Activated CD4-positive, alpha-beta T cell treated with anti-CD3 and anti-CD28 coated beads, Interleukin-2, amount 10 ng/mL, durations not matched to agents 7 days and 5 days (primary cell): ENCODE measurements around the gene PMVK. TPM values are rescaled to one million over a fixed set of nuclear protein-coding genes. Genes with fewer than 3 reads are reported as not detected.

Experiments used
- CTCF ChIA-PET: fragments of 350-600 bp; sonication (Branson Sonifier 250); formaldehyde crosslinking; loops from one replicate; lab custom pipeline; 2021; ENCODE audit warnings: antibody characterized with exemption; lab: Charles Lee
- POLR2A ChIA-PET: fragments of 350-600 bp; sonication (Branson Sonifier 250); formaldehyde crosslinking; loops from one replicate; lab custom pipeline; 2021; ENCODE audit warnings: antibody characterized with exemption; lab: Charles Lee
- DNase-seq: peaks from one replicate; pipeline ENCODE4 v3.0.0-alpha.2; 2020
- H3K27ac Mint-ChIP-seq: one replicate; pipeline ENCODE4 v1.8.0; 2021; ENCODE audit warnings: mild to moderate bottlenecking, moderate library complexity, mixed read lengths
- H3K27me3 Mint-ChIP-seq: one replicate; pipeline ENCODE4 v1.8.0; 2021; ENCODE audit warnings: mixed read lengths
- H3K36me3 Mint-ChIP-seq: one replicate; pipeline ENCODE4 v1.8.0; 2021; ENCODE audit warnings: low read depth, mixed read lengths
- H3K4me1 Mint-ChIP-seq: one replicate; pipeline ENCODE4 v1.8.0; 2021; ENCODE audit warnings: mixed read lengths
- H3K4me3 Mint-ChIP-seq: one replicate; pipeline ENCODE4 v1.8.0; 2021; ENCODE audit warnings: mild to moderate bottlenecking, moderate library complexity, mixed read lengths
- H3K9me3 Mint-ChIP-seq: one replicate; pipeline ENCODE4 v1.8.0; 2021; ENCODE audit warnings: mixed read lengths
- total RNA-seq, 2 experiments: library from RNA; stranded (reverse); gene quantifications; one replicate each; pipeline ENCODE4 v1.2.3, GENCODE V29; 2021

PMVK gene
- total RNA-seq, 2 experiments from 2014 or later: 25.7 to 40.2 TPM

GRCh38 chr1:154972517-154973343 lies 36.2 kb upstream of the PMVK start:
- POLR2A ChIA-PET: interaction anchor here (1.6 kb wide), 1 partner anchor 22 kb away, joined by 6 read pairs; no protein-coding TSS in a partner anchor
- Mint-ChIP-seq H3K4me3 (no peak overlapping the region), H3K27me3 (no peaks in the 10 kb centered on the region), H3K9me3 (no peaks in the 10 kb centered on the region), H3K27ac (no peak overlapping the region), H3K4me1 (peaks cover 43% of the 10 kb centered on the region), H3K36me3 (peaks cover 32% of the 10 kb centered on the region)
- no peak for DNase-seq
- CTCF ChIA-PET: interaction anchor here (0.6 to 6.4 kb wide), 11 partner anchors 11 to 89 kb away, joined by 3 to 26 read pairs (median 5); partner anchors contain the start of genes FLAD1, PBXIP1, PMVK and PYGO2

- Mint-ChIP-seq H3K4me3 (no peak overlapping the region), H3K27ac (no peak overlapping the region), H3K9me3 (no peaks in the 10 kb centered on the region), H3K27me3 (no peaks in the 10 kb centered on the region), H3K4me1 (peaks cover 48% of the 10 kb centered on the region), H3K36me3 (peaks cover 33% of the 10 kb centered on the region)
- CTCF ChIA-PET: interaction anchor here (0.6 to 6.4 kb wide), 7 partner anchors 11 to 38 kb away, joined by 3 to 26 read pairs (median 7); partner anchors contain the start of genes FLAD1, LENEP, PMVK and PYGO2
- DNase-seq: no peak
- POLR2A ChIA-PET: no interaction called here
Observed at GRCh38 chr1:154972213-154972516, 35.6 kb upstream of the PMVK start.

- peaks cover 51% of the 10 kb centered on the region for H3K4me1 Mint-ChIP-seq
- no peaks in the 10 kb centered on the region for H3K27me3 Mint-ChIP-seq
- CTCF ChIA-PET: interaction anchor here (0.6 to 6.4 kb wide), 11 partner anchors 10 to 201 kb away, joined by 3 to 26 read pairs (median 7); partner anchors contain the start of genes FLAD1, KRTCAP2, LENEP and PMVK
- DNase-seq: no peak
- peak overlapping the region; percentile 25 for H3K4me3 Mint-ChIP-seq
- H3K9me3 Mint-ChIP-seq: no peaks in the 10 kb centered on the region
- peaks cover 32% of the 10 kb centered on the region for H3K36me3 Mint-ChIP-seq
- peak overlapping the region; percentile 63 for H3K27ac Mint-ChIP-seq
- POLR2A ChIA-PET: no interaction called here
Observed at GRCh38 chr1:154971341-154971998, 35.0 kb upstream of the PMVK start.

GRCh38 chr1:154970631-154971340 lies 34.3 kb upstream of the PMVK start, which contains the start of gene SHC1:
Gene SHC1 (minus strand): TSS chr1:154970747. CDS start chr1:154970526, 221 bp downstream.
- H3K4me3 Mint-ChIP-seq: peak within 1 kb of the TSS; percentile 25
- H3K27ac Mint-ChIP-seq: peak within 1 kb of the TSS; percentile 72
- DNase-seq: peak; percentile 39
- peaks cover 34% of the 10 kb centered on the region for H3K36me3 Mint-ChIP-seq
- POLR2A ChIA-PET: interaction anchor here (0.6 kb wide), 1 partner anchor 82 kb away, joined by 3 read pairs; no protein-coding TSS in a partner anchor
- peaks cover 51% of the 10 kb centered on the region for H3K4me1 Mint-ChIP-seq
- no peaks in the 10 kb centered on the region for H3K9me3 Mint-ChIP-seq
- CTCF ChIA-PET: interaction anchor here (0.9 to 6.4 kb wide), 11 partner anchors 10 to 202 kb away, joined by 3 to 26 read pairs (median 7); partner anchors contain the start of genes FLAD1, KRTCAP2, LENEP and PMVK
- H3K27me3 Mint-ChIP-seq: no peaks in the 10 kb centered on the region

- Mint-ChIP-seq H3K27me3 (no peaks in the 10 kb centered on the region), H3K36me3 (peaks cover 34% of the 10 kb centered on the region), H3K4me3 (no peak overlapping the region), H3K4me1 (peaks cover 51% of the 10 kb centered on the region), H3K9me3 (no peaks in the 10 kb centered on the region), H3K27ac (no peak overlapping the region)
- ChIA-PET CTCF (interaction anchor here (1.0 to 6.4 kb wide), 6 partner anchors 9 to 202 kb away, joined by 3 to 26 read pairs (median 8); partner anchors contain the start of genes FLAD1, KRTCAP2, PBXIP1 and PYGO2), POLR2A (interaction anchor here (1.0 kb wide), 1 partner anchor 13 kb away, joined by 3 read pairs; the partner anchor contains the start of gene FLAD1)
- no peak for DNase-seq
Observed at GRCh38 chr1:154969860-154970452, 33.4 kb upstream of the PMVK start.

- no peak for DNase-seq
- no peaks in the 10 kb centered on the region for H3K9me3 Mint-ChIP-seq
- H3K27ac Mint-ChIP-seq: peak overlapping the region; percentile 72
Observed at GRCh38 chr1:154969246-154969645, 32.7 kb upstream of the PMVK start.

GRCh38 chr1:154968731-154969130 lies 32.2 kb upstream of the PMVK start:
- H3K9me3 Mint-ChIP-seq: no peaks in the 10 kb centered on the region
- H3K4me1 Mint-ChIP-seq: peaks cover 56% of the 10 kb centered on the region
- peak overlapping the region; percentile 72 for H3K27ac Mint-ChIP-seq
- H3K27me3 Mint-ChIP-seq: no peaks in the 10 kb centered on the region
- no peak overlapping the region for H3K4me3 Mint-ChIP-seq
- DNase-seq: no peak
- ChIA-PET CTCF (interaction anchor here (0.8 to 2.7 kb wide), 3 partner anchors 31 to 49 kb away, joined by 3 to 10 read pairs (median 4); partner anchors contain the start of gene PMVK), POLR2A (interaction anchor here (1.0 kb wide), 1 partner anchor 14 kb away, joined by 3 read pairs; the partner anchor contains the start of gene FLAD1)
- H3K36me3 Mint-ChIP-seq: peaks cover 41% of the 10 kb centered on the region

More at GRCh38 chr1:154969246-154969645, 32.7 kb upstream of the PMVK start:
- CTCF ChIA-PET: interaction anchor here (0.8 to 6.4 kb wide), 5 partner anchors 8 to 33 kb away, joined by 3 to 26 read pairs (median 10); partner anchors contain the start of genes FLAD1, PBXIP1, PMVK and PYGO2
- Mint-ChIP-seq H3K4me1 (peaks cover 53% of the 10 kb centered on the region), H3K4me3 (no peak overlapping the region), H3K36me3 (peaks cover 38% of the 10 kb centered on the region), H3K27me3 (no peaks in the 10 kb centered on the region)
- POLR2A ChIA-PET: interaction anchor here (1.0 kb wide), 1 partner anchor 14 kb away, joined by 3 read pairs; the partner anchor contains the start of gene FLAD1

- no peak for DNase-seq
- H3K36me3 Mint-ChIP-seq: peaks cover 44% of the 10 kb centered on the region
- POLR2A ChIA-PET: no interaction called here
- H3K4me3 Mint-ChIP-seq: no peak overlapping the region
- H3K27me3 Mint-ChIP-seq: no peaks in the 10 kb centered on the region
- peak overlapping the region; percentile 13 for H3K27ac Mint-ChIP-seq
- CTCF ChIA-PET: interaction anchor here (1.4 kb wide), 1 partner anchor 50 kb away, joined by 4 read pairs; no protein-coding TSS in a partner anchor
- H3K4me1 Mint-ChIP-seq: peaks cover 60% of the 10 kb centered on the region
- H3K9me3 Mint-ChIP-seq: no peaks in the 10 kb centered on the region
Observed at GRCh38 chr1:154967331-154967950, 30.9 kb upstream of the PMVK start.

- POLR2A ChIA-PET: no interaction called here
- peaks cover 42% of the 10 kb centered on the region for H3K36me3 Mint-ChIP-seq
Observed at GRCh38 chr1:154966111-154966510, 29.6 kb upstream of the PMVK start.

GRCh38 chr1:154964359-154964758 lies 27.8 kb upstream of the PMVK start:
- ChIA-PET CTCF (interaction anchor here (0.8 to 2.2 kb wide), 2 partner anchors 9 to 19 kb away, joined by 3 to 9 read pairs; partner anchors contain the start of genes FLAD1 and PBXIP1), POLR2A (no interaction called here)
- no peak for DNase-seq
- Mint-ChIP-seq H3K4me3 (no peak overlapping the region), H3K27ac (no peak overlapping the region), H3K36me3 (peaks cover 48% of the 10 kb centered on the region), H3K9me3 (no peaks in the 10 kb centered on the region), H3K27me3 (no peaks in the 10 kb centered on the region), H3K4me1 (peaks cover 57% of the 10 kb centered on the region)

More at GRCh38 chr1:154966111-154966510, 29.6 kb upstream of the PMVK start:
- DNase-seq: no peak
- H3K27me3 Mint-ChIP-seq: no peaks in the 10 kb centered on the region
- no peak overlapping the region for H3K27ac Mint-ChIP-seq
- CTCF ChIA-PET: interaction anchor here (0.7 to 2.2 kb wide), 3 partner anchors 11 to 33 kb away, joined by 3 to 9 read pairs (median 4); partner anchors contain the start of genes FLAD1 and PBXIP1
- no peaks in the 10 kb centered on the region for H3K9me3 Mint-ChIP-seq
- peaks cover 53% of the 10 kb centered on the region for H3K4me1 Mint-ChIP-seq
- H3K4me3 Mint-ChIP-seq: no peak overlapping the region

- peaks cover 44% of the 10 kb centered on the region for H3K36me3 Mint-ChIP-seq
- CTCF ChIA-PET: interaction anchor here (2.2 kb wide), 1 partner anchor 20 kb away, joined by 9 read pairs; the partner anchor contains the start of gene FLAD1
- no peaks in the 10 kb centered on the region for H3K27me3 Mint-ChIP-seq
- H3K9me3 Mint-ChIP-seq: no peaks in the 10 kb centered on the region
- POLR2A ChIA-PET: no interaction called here
- H3K4me1 Mint-ChIP-seq: peaks cover 52% of the 10 kb centered on the region
- no peak overlapping the region for H3K4me3 Mint-ChIP-seq
- DNase-seq: no peak
- no peak overlapping the region for H3K27ac Mint-ChIP-seq
Observed at GRCh38 chr1:154963643-154964042, 27.1 kb upstream of the PMVK start.
